Panc1 (cell line): ENCODE results near the gene SECTM1.

ENCODE experiments used
- POLR2AphosphoS5 ChIP-seq: IDR thresholded peaks from 2 replicates; pipeline ENCODE4 v1.6.1; 2012; ENCODE audit warnings: mild to moderate bottlenecking, low read depth, low read length, moderate library complexity
- SIN3A ChIP-seq: IDR thresholded peaks from 2 replicates; pipeline ENCODE4 v1.6.1; 2012; ENCODE audit warnings: low read depth, mild to moderate bottlenecking, low read length, moderate library complexity, borderline replicate concordance; ENCODE audit not compliant: insufficient read depth
- TCF7L2 ChIP-seq: IDR thresholded peaks from 2 replicates; pipeline ENCODE4 v1.6.1; 2011; ENCODE audit warnings: mild to moderate bottlenecking, low read depth, low read length, inconsistent platforms
- TF ChIP-seq, protein P1 (sequence below): fragments of 450-650 bp; IDR thresholded peaks from 2 replicates; pipeline ENCODE4 v1.5.1; 2017; ENCODE audit warnings: mild to moderate bottlenecking
- TF ChIP-seq, protein P2 (sequence below), 2 experiments: IDR thresholded peaks; 2 replicates each; pipeline ENCODE4 v1.6.1; 2011 to 2012; ENCODE audit warnings: low read depth in 2 of 2, control low read depth in 1 of 2, low read length in 1 of 2, mild to moderate bottlenecking in 1 of 2, moderate library complexity in 1 of 2; ENCODE audit not compliant: insufficient read depth in 1 of 2

DNA sequence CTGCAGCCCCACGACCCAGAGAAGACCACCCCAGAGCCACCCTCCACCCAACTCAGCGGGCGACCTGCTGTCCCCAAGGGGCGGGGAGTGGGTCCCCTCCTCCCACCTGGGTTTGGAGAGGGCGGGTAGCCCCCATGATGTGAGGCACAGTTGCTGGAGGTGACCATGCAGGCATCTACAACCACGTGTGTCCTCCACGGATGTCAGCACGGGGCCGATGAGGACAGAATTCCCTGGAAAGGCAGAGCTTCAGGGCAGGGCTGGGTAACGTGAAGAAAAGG is 45.1 kb upstream of the SECTM1 start:
- TF ChIP-seq, protein P1, sequence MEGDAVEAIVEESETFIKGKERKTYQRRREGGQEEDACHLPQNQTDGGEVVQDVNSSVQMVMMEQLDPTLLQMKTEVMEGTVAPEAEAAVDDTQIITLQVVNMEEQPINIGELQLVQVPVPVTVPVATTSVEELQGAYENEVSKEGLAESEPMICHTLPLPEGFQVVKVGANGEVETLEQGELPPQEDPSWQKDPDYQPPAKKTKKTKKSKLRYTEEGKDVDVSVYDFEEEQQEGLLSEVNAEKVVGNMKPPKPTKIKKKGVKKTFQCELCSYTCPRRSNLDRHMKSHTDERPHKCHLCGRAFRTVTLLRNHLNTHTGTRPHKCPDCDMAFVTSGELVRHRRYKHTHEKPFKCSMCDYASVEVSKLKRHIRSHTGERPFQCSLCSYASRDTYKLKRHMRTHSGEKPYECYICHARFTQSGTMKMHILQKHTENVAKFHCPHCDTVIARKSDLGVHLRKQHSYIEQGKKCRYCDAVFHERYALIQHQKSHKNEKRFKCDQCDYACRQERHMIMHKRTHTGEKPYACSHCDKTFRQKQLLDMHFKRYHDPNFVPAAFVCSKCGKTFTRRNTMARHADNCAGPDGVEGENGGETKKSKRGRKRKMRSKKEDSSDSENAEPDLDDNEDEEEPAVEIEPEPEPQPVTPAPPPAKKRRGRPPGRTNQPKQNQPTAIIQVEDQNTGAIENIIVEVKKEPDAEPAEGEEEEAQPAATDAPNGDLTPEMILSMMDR, result no peak
- TF ChIP-seq, protein P2, sequence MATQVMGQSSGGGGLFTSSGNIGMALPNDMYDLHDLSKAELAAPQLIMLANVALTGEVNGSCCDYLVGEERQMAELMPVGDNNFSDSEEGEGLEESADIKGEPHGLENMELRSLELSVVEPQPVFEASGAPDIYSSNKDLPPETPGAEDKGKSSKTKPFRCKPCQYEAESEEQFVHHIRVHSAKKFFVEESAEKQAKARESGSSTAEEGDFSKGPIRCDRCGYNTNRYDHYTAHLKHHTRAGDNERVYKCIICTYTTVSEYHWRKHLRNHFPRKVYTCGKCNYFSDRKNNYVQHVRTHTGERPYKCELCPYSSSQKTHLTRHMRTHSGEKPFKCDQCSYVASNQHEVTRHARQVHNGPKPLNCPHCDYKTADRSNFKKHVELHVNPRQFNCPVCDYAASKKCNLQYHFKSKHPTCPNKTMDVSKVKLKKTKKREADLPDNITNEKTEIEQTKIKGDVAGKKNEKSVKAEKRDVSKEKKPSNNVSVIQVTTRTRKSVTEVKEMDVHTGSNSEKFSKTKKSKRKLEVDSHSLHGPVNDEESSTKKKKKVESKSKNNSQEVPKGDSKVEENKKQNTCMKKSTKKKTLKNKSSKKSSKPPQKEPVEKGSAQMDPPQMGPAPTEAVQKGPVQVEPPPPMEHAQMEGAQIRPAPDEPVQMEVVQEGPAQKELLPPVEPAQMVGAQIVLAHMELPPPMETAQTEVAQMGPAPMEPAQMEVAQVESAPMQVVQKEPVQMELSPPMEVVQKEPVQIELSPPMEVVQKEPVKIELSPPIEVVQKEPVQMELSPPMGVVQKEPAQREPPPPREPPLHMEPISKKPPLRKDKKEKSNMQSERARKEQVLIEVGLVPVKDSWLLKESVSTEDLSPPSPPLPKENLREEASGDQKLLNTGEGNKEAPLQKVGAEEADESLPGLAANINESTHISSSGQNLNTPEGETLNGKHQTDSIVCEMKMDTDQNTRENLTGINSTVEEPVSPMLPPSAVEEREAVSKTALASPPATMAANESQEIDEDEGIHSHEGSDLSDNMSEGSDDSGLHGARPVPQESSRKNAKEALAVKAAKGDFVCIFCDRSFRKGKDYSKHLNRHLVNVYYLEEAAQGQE (IDR thresholded peaks at IDR 0.05; ENCODE audit: insufficient read depth in 1 of 2, low read depth in 2 of 2, low read length in 1 of 2), result no peak
- TF ChIP-seq POLR2AphosphoS5 (no peak), SIN3A (no peak), TCF7L2 (no peak)
